ENCODE data around the gene ASB13.

ASB13 gene

GRCh38 chr10:5666008-5666840 lies at the start of gene ASB13:
TSS of gene ASB13 (minus strand) at chr10:5666595. CDS start at chr10:5666551, 44 bp downstream.
- DNase-seq (ENCODE audit: insufficient read length, low spot score), result peak; percentile 52
- FAIRE-seq, result no peak

GRCh38 chr10:5711642-5712041 lies 45.2 kb upstream of the ASB13 start:
- DNase-seq (ENCODE audit: insufficient read length, low spot score) (no peak), FAIRE-seq (no peak)

- no peak for DNase-seq (ENCODE audit: insufficient read length, low spot score)
- FAIRE-seq, result no peak
These were observed 44.5 kb upstream of the ASB13 start for GRCh38 chr10:5710859-5711258.

GRCh38 chr10:5709865-5710264 lies 43.5 kb upstream of the ASB13 start:
- FAIRE-seq (no peak), DNase-seq (ENCODE audit: insufficient read length, low spot score) (no peak)

GRCh38 chr10:5708356-5708755 lies 42.0 kb upstream of the ASB13 start:
- FAIRE-seq (no peak), DNase-seq (ENCODE audit: insufficient read length, low spot score) (no peak)

GRCh38 chr10:5698062-5698461 lies 31.7 kb upstream of the ASB13 start:
- DNase-seq (ENCODE audit: insufficient read length, low spot score) (no peak), FAIRE-seq (no peak)

GRCh38 chr10:5697342-5697741 lies 30.9 kb upstream of the ASB13 start:
- DNase-seq (ENCODE audit: insufficient read length, low spot score), result no peak

GRCh38 chr10:5694573-5694972 lies 28.2 kb upstream of the ASB13 start:
- DNase-seq (ENCODE audit: insufficient read length, low spot score) (no peak), FAIRE-seq (no peak)

More at GRCh38 chr10:5697342-5697741, 30.9 kb upstream of the ASB13 start:
- FAIRE-seq, result no peak

- DNase-seq (ENCODE audit: insufficient read length, low spot score) (no peak), FAIRE-seq (no peak)
These were observed 26.3 kb upstream of the ASB13 start for GRCh38 chr10:5692461-5693358.

- DNase-seq (ENCODE audit: insufficient read length, low spot score), result no peak
- FAIRE-seq, result no peak
These were observed 25.4 kb upstream of the ASB13 start for GRCh38 chr10:5691786-5692185.

- FAIRE-seq (no peak), DNase-seq (ENCODE audit: insufficient read length, low spot score) (no peak)
These were observed 22.2 kb upstream of the ASB13 start for GRCh38 chr10:5688587-5688986.

GRCh38 chr10:5685764-5686240 lies 19.4 kb upstream of the ASB13 start:
- DNase-seq (ENCODE audit: insufficient read length, low spot score), result no peak
- no peak for FAIRE-seq

GRCh38 chr10:5684971-5685763 lies 18.8 kb upstream of the ASB13 start:
- peak; percentile 46 for DNase-seq (ENCODE audit: insufficient read length, low spot score)
- no peak for FAIRE-seq

- DNase-seq (ENCODE audit: insufficient read length, low spot score) (peak; percentile 97), FAIRE-seq (peak; percentile 91)
These were observed 18.0 kb upstream of the ASB13 start, which contains the start of gene TASOR2 for GRCh38 chr10:5684318-5684970. TSS of gene TASOR2 (plus strand) at chr10:5684838. CDS start at chr10:5720643, 35,805 bp downstream.

GRCh38 chr10:5683065-5683464 lies 16.7 kb upstream of the ASB13 start:
- FAIRE-seq (no peak), DNase-seq (ENCODE audit: insufficient read length, low spot score) (no peak)

GRCh38 chr10:5681930-5682329 lies 15.5 kb upstream of the ASB13 start:
- FAIRE-seq (no peak), DNase-seq (ENCODE audit: insufficient read length, low spot score) (no peak)

GRCh38 chr10:5679606-5680005 lies 13.2 kb upstream of the ASB13 start:
- no peak for FAIRE-seq
- no peak for DNase-seq (ENCODE audit: insufficient read length, low spot score)

- DNase-seq (ENCODE audit: insufficient read length, low spot score) (no peak), FAIRE-seq (no peak)
These were observed 12.6 kb upstream of the ASB13 start for GRCh38 chr10:5679037-5679435.

GRCh38 chr10:5678397-5679036 lies 12.1 kb upstream of the ASB13 start:
- no peak for FAIRE-seq
- DNase-seq (ENCODE audit: insufficient read length, low spot score), result no peak

Data from HTR-8/SVneo (cell line).